Vagina (tissue), 2 donors: Measurements from ENCODE around the gene CEACAM21. TPM values are rescaled to one million over a fixed set of nuclear protein-coding genes. Genes with fewer than 3 reads are reported as not detected.

ENCODE experiments used
- DNase-seq, 2 donors: peaks; one replicate each; pipeline ENCODE4 v3.0.0-alpha.2; 2017; ENCODE audit errors: extremely low spot score in 2 of 2
- H3K27ac ChIP-seq: fragments of 200-600 bp; sonication (generic); one replicate; pipeline ENCODE4 v1.5.1; 2019
- H3K27me3 ChIP-seq: fragments of 200-600 bp; sonication (generic); one replicate; pipeline ENCODE4 v1.5.1; 2019
- H3K36me3 ChIP-seq, 2 donors: fragments of 200-600 bp; sonication (generic); one replicate each; pipeline ENCODE4 v1.5.1; 2017 to 2019
- H3K4me1 ChIP-seq: fragments of 200-600 bp; sonication (generic); one replicate; pipeline ENCODE4 v1.5.1; 2019
- H3K4me3 ChIP-seq, 2 donors: fragments of 200-600 bp; sonication (generic); 1 replicate in 1 of 2; 2 replicates in 1 of 2; pipeline ENCODE4 v1.5.1; 2016 to 2019
- H3K9me3 ChIP-seq: fragments of 200-600 bp; sonication (generic); one replicate; pipeline ENCODE4 v1.5.1; 2019
- CTCF ChIP-seq, 3 experiments: fragments of 450-650 bp in 2 of 3; fragments of 200-600 bp in 1 of 3; sonication (generic) in 1 of 3; IDR thresholded peaks; one replicate each; pipeline ENCODE4 v1.5.1; 2017 to 2019; ENCODE audit warnings: antibody characterized with exemption in 3 of 3, mild to moderate bottlenecking in 2 of 3, moderate library complexity in 2 of 3
- POLR2A ChIP-seq, 2 donors: fragments of 450-650 bp; IDR thresholded peaks; one replicate each; pipeline ENCODE4 v1.6.1; 2017; ENCODE audit warnings: antibody characterized with exemption in 2 of 2, mild to moderate bottlenecking in 2 of 2, moderate library complexity in 2 of 2
- POLR2AphosphoS5 ChIP-seq, 2 donors: sonication (generic); formaldehyde crosslinking; IDR thresholded peaks; one replicate each; pipeline ENCODE4 v1.9.0; 2017; ENCODE audit warnings: antibody characterized with exemption in 2 of 2, mild to moderate bottlenecking in 2 of 2, low read depth in 1 of 2; ENCODE audit not compliant: insufficient read depth in 1 of 2
- intact Hi-C: fragments of 100-400 bp; cut with DNase I; formaldehyde crosslinking; loops from one replicate; pipeline ENCODE4 v1.15.1; 2023
- total RNA-seq: library from RNA; depleted of rRNA; stranded (reverse); fragments of >200 nt; gene quantifications from one replicate; pipeline ENCODE4 v1.2.3, GENCODE V29; 2016

CEACAM21 gene
- total RNA-seq, 1 donor from 2014 or later: not detected

GRCh38 chr19:41615207-41615606, 39.2 kb downstream of the CEACAM21 start:
- TF ChIP-seq CTCF (IDR thresholded peaks at IDR 0.05): no peak
- TF ChIP-seq POLR2AphosphoS5 (IDR thresholded peaks at IDR 0.05; ENCODE audit: insufficient read depth in 1 of 2, low read depth in 1 of 2): no peak
- no peak for TF ChIP-seq POLR2A (IDR thresholded peaks at IDR 0.05)
- H3K27me3 ChIP-seq: no peaks in the 10 kb centered on the region

GRCh38 chr19:41616792-41617621, 41.0 kb downstream of the CEACAM21 start:
- no peak overlapping the region for H3K4me3 ChIP-seq
- H3K9me3 ChIP-seq: no peaks in the 10 kb centered on the region
- no peaks in the 10 kb centered on the region for H3K36me3 ChIP-seq
- H3K27me3 ChIP-seq: no peaks in the 10 kb centered on the region
- DNase-seq: peak in 1 of 2 donors; percentile 58
- no peak for TF ChIP-seq CTCF (IDR thresholded peaks at IDR 0.05)
- TF ChIP-seq POLR2A (IDR thresholded peaks at IDR 0.05): no peak
- intact Hi-C loops: no loop called here
- no peak overlapping the region for H3K27ac ChIP-seq
- no peaks in the 10 kb centered on the region for H3K4me1 ChIP-seq

More at GRCh38 chr19:41615207-41615606, 39.2 kb downstream of the CEACAM21 start:
- Histone ChIP-seq H3K4me1 (no peaks in the 10 kb centered on the region), H3K27ac (no peak overlapping the region), H3K36me3 (no peaks in the 10 kb centered on the region), H3K9me3 (no peaks in the 10 kb centered on the region), H3K4me3 (no peak overlapping the region)
- intact Hi-C loops: no loop called here
- no peak for DNase-seq

GRCh38 chr19:41617941-41618730, 42.2 kb downstream of the CEACAM21 start:
- DNase-seq: peak in 1 of 2 donors; percentile 64
- intact Hi-C loops: no loop called here
- Histone ChIP-seq H3K27ac (no peak overlapping the region), H3K36me3 (no peaks in the 10 kb centered on the region), H3K4me3 (no peak overlapping the region), H3K27me3 (no peaks in the 10 kb centered on the region), H3K9me3 (no peaks in the 10 kb centered on the region), H3K4me1 (no peaks in the 10 kb centered on the region)
- TF ChIP-seq CTCF (IDR thresholded peaks at IDR 0.05) (no peak), POLR2A (IDR thresholded peaks at IDR 0.05) (no peak), POLR2AphosphoS5 (IDR thresholded peaks at IDR 0.05; ENCODE audit: insufficient read depth in 1 of 2, low read depth in 1 of 2) (no peak)

- no peaks in the 10 kb centered on the region for H3K4me1 ChIP-seq
- DNase-seq: peak in 1 of 2 donors; percentile 69
- TF ChIP-seq CTCF (IDR thresholded peaks at IDR 0.05) (no peak), POLR2AphosphoS5 (IDR thresholded peaks at IDR 0.05; ENCODE audit: insufficient read depth in 1 of 2, low read depth in 1 of 2) (no peak), POLR2A (IDR thresholded peaks at IDR 0.05) (no peak)
Measured at GRCh38 chr19:41619018-41619556, 43.1 kb downstream of the CEACAM21 start.

More at GRCh38 chr19:41619018-41619556, 43.1 kb downstream of the CEACAM21 start:
- no peak overlapping the region for H3K27ac ChIP-seq
- no peaks in the 10 kb centered on the region for H3K27me3 ChIP-seq
- H3K4me3 ChIP-seq: no peak overlapping the region
- intact Hi-C loops: no loop called here
- H3K9me3 ChIP-seq: no peaks in the 10 kb centered on the region
- H3K36me3 ChIP-seq: no peaks in the 10 kb centered on the region
